ENCODE results near the gene TUBB8.
A peak's percentile ranks its signal among the peaks of the same experiment; 100 is the strongest.

TUBB8 gene

GRCh38 chr10:92846-93245 lies 43.8 kb upstream of the TUBB8 start:
- Histone ChIP-seq H3K14ac (ENCODE audit: low read length) (no peak overlapping the region), H4K8ac (ENCODE audit: low read depth, low read length) (no peak overlapping the region), H3K9me3 (replicated peaks in 1 of 2; ENCODE audit: control insufficient read depth in 2 of 2, insufficient read depth in 1 of 2, low read depth in 1 of 2, low read length in 2 of 2) (peaks cover 8 to 15% of the 10 kb centered on the region in 2 donors), H2AK5ac (ENCODE audit: low read depth, low read length) (no peak overlapping the region), H3K18ac (ENCODE audit: low read length) (no peak overlapping the region), H3K4ac (ENCODE audit: low read length) (no peak overlapping the region), H3K4me1 (ENCODE audit: control insufficient read depth in 2 of 2, insufficient read depth in 1 of 2, low read depth in 1 of 2, low read length in 2 of 2) (no peaks in the 10 kb centered on the region), H3K79me1 (ENCODE audit: low read depth, low read length) (no peaks in the 10 kb centered on the region), H3K9ac (ENCODE audit: low read depth, low read length, poor library complexity) (no peak overlapping the region), H2BK5ac (ENCODE audit: low read length) (no peak overlapping the region), H3K23ac (ENCODE audit: low read depth, low read length, poor library complexity) (no peak overlapping the region), H3K27me3 (ENCODE audit: control insufficient read depth in 3 of 3, insufficient read depth in 3 of 3, low read depth in 1 of 3, low read length in 3 of 3) (peaks cover 0 to 14% (median 0%) of the 10 kb centered on the region in 3 experiments), H2BK12ac (ENCODE audit: low read length) (no peak overlapping the region), H3K27ac (replicated peaks; ENCODE audit: low read length) (no peak overlapping the region), H2BK120ac (ENCODE audit: low read depth, low read length) (no peak overlapping the region), H3K4me2 (ENCODE audit: insufficient read depth, low read length, poor library complexity, severe bottlenecking) (no peak overlapping the region), H2AFZ (ENCODE audit: low read length) (no peak overlapping the region), H3K36me3 (replicated peaks in 1 of 2; ENCODE audit: control insufficient read depth in 2 of 2, insufficient read depth in 2 of 2, low read length in 2 of 2) (no peaks in the 10 kb centered on the region), H4K91ac (ENCODE audit: low read depth, low read length, poor library complexity) (no peak overlapping the region), H3K4me3 (ENCODE audit: low read length in 2 of 2) (no peak overlapping the region), H2BK15ac (ENCODE audit: low read length) (no peak overlapping the region)
- WGBS, 2 donors (ENCODE audit: extremely low coverage in 2 of 2, insufficient read length in 2 of 2, insufficient replicate concordance in 1 of 2), result no CpG with 5 or more reads among the region's 2 CpGs
- no peak for DNase-seq (ENCODE audit: low spot score)

DNA sequence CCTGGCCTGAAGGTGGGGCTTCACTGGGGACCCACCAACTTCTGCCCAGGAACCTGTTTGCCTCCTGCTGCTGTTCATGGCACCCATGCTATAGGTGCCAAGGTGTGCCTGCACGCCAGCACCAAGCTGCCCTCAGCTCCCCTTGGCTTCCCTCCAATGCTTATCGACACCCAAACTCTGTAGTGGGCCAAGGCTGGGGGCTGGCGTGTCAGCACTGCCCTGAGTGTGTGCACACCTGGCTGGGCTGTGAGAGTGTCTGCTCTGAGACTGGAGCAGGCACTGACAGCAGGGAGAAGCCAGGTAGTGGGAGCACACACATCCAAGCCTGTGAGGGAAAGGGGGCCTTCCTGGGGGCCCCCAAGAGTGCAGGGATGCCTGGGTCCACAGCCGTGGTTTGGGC lies 43.1 kb upstream of the TUBB8 start:
- Histone ChIP-seq H4K91ac (ENCODE audit: low read depth, low read length, poor library complexity) (no peak overlapping the region), H3K4me3 (ENCODE audit: low read length in 2 of 2) (peak overlapping the region in 1 of 2 donors; percentile 63), H3K27ac (replicated peaks; ENCODE audit: low read length) (no peak overlapping the region), H3K4me1 (ENCODE audit: control insufficient read depth in 2 of 2, insufficient read depth in 1 of 2, low read depth in 1 of 2, low read length in 2 of 2) (no peaks in the 10 kb centered on the region), H3K23ac (ENCODE audit: low read depth, low read length, poor library complexity) (peak overlapping the region; percentile 73), H2AK5ac (ENCODE audit: low read depth, low read length) (no peak overlapping the region), H3K4ac (ENCODE audit: low read length) (no peak overlapping the region), H2BK12ac (ENCODE audit: low read length) (no peak overlapping the region), H3K79me1 (ENCODE audit: low read depth, low read length) (no peaks in the 10 kb centered on the region), H3K9me3 (replicated peaks in 1 of 2; ENCODE audit: control insufficient read depth in 2 of 2, insufficient read depth in 1 of 2, low read depth in 1 of 2, low read length in 2 of 2) (peaks cover 8 to 11% of the 10 kb centered on the region in 2 donors), H4K8ac (ENCODE audit: low read depth, low read length) (no peak overlapping the region), H3K4me2 (ENCODE audit: insufficient read depth, low read length, poor library complexity, severe bottlenecking) (no peak overlapping the region), H2BK120ac (ENCODE audit: low read depth, low read length) (no peak overlapping the region), H3K9ac (ENCODE audit: low read depth, low read length, poor library complexity) (no peak overlapping the region), H2BK15ac (ENCODE audit: low read length) (no peak overlapping the region), H3K18ac (ENCODE audit: low read length) (peak overlapping the region; percentile 71), H3K14ac (ENCODE audit: low read length) (peak overlapping the region; percentile 94), H2AFZ (ENCODE audit: low read length) (no peak overlapping the region), H2BK5ac (ENCODE audit: low read length) (no peak overlapping the region), H3K36me3 (replicated peaks in 1 of 2; ENCODE audit: control insufficient read depth in 2 of 2, insufficient read depth in 2 of 2, low read length in 2 of 2) (no peaks in the 10 kb centered on the region), H3K27me3 (ENCODE audit: control insufficient read depth in 3 of 3, insufficient read depth in 3 of 3, low read depth in 1 of 3, low read length in 3 of 3) (peaks cover 0 to 18% (median 0%) of the 10 kb centered on the region in 3 experiments)
- WGBS, 2 donors (ENCODE audit: extremely low coverage in 2 of 2, insufficient read length in 2 of 2, insufficient replicate concordance in 1 of 2), result no CpG with 5 or more reads among the region's 4 CpGs
- DNase-seq (ENCODE audit: low spot score), result no peak

GRCh38 chr10:91313-91712 lies 42.2 kb upstream of the TUBB8 start:
- Histone ChIP-seq H4K8ac (ENCODE audit: low read depth, low read length) (no peak overlapping the region), H3K9me3 (replicated peaks in 1 of 2; ENCODE audit: control insufficient read depth in 2 of 2, insufficient read depth in 1 of 2, low read depth in 1 of 2, low read length in 2 of 2) (peaks cover 4 to 5% of the 10 kb centered on the region in 2 donors), H3K79me1 (ENCODE audit: low read depth, low read length) (no peaks in the 10 kb centered on the region), H3K27me3 (ENCODE audit: control insufficient read depth in 3 of 3, insufficient read depth in 3 of 3, low read depth in 1 of 3, low read length in 3 of 3) (peaks cover 0 to 22% (median 0%) of the 10 kb centered on the region in 3 experiments), H2BK15ac (ENCODE audit: low read length) (no peak overlapping the region), H3K36me3 (replicated peaks in 1 of 2; ENCODE audit: control insufficient read depth in 2 of 2, insufficient read depth in 2 of 2, low read length in 2 of 2) (no peaks in the 10 kb centered on the region), H2AFZ (ENCODE audit: low read length) (no peak overlapping the region), H3K4ac (ENCODE audit: low read length) (no peak overlapping the region), H3K4me2 (ENCODE audit: insufficient read depth, low read length, poor library complexity, severe bottlenecking) (no peak overlapping the region), H3K27ac (replicated peaks; ENCODE audit: low read length) (no peak overlapping the region), H4K91ac (ENCODE audit: low read depth, low read length, poor library complexity) (no peak overlapping the region), H2BK120ac (ENCODE audit: low read depth, low read length) (no peak overlapping the region), H3K23ac (ENCODE audit: low read depth, low read length, poor library complexity) (peak overlapping the region; percentile 29), H2BK5ac (ENCODE audit: low read length) (no peak overlapping the region), H3K9ac (ENCODE audit: low read depth, low read length, poor library complexity) (no peak overlapping the region), H3K4me3 (ENCODE audit: low read length in 2 of 2) (peak overlapping the region in 1 of 2 donors; percentile 5), H3K18ac (ENCODE audit: low read length) (no peak overlapping the region), H3K14ac (ENCODE audit: low read length) (no peak overlapping the region), H2AK5ac (ENCODE audit: low read depth, low read length) (no peak overlapping the region), H2BK12ac (ENCODE audit: low read length) (no peak overlapping the region), H3K4me1 (ENCODE audit: control insufficient read depth in 2 of 2, insufficient read depth in 1 of 2, low read depth in 1 of 2, low read length in 2 of 2) (no peaks in the 10 kb centered on the region)
- WGBS, 2 donors (ENCODE audit: extremely low coverage in 2 of 2, insufficient read length in 2 of 2, insufficient replicate concordance in 1 of 2), result no CpG with 5 or more reads among the region's 8 CpGs
- DNase-seq (ENCODE audit: low spot score), result no peak

DNA sequence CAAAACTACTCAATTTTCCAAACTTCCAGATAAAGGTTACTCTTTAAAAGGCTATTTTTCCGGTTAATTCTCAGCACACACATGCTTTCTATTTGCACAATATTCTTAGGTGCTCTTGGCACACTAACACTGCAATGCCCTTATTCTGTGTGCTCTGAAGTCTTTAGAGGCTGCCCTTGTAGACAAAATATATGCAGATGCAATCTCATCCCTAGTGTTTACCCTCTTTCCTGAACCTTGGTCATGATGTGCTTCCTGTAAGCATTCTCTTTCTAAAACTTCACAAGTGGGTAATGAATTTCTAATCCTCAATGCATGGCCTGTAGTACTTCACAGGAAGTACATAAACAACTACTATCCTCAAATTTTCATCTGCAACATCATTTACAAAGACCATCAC lies 41.1 kb upstream of the TUBB8 start:
- Histone ChIP-seq H2BK15ac (ENCODE audit: low read length) (no peak overlapping the region), H3K36me3 (replicated peaks in 1 of 2; ENCODE audit: control insufficient read depth in 2 of 2, insufficient read depth in 2 of 2, low read length in 2 of 2) (no peaks in the 10 kb centered on the region), H3K4me3 (ENCODE audit: low read length in 2 of 2) (no peak overlapping the region), H2AK5ac (ENCODE audit: low read depth, low read length) (no peak overlapping the region), H3K27ac (replicated peaks; ENCODE audit: low read length) (no peak overlapping the region), H3K4ac (ENCODE audit: low read length) (no peak overlapping the region), H3K23ac (ENCODE audit: low read depth, low read length, poor library complexity) (no peak overlapping the region), H2BK12ac (ENCODE audit: low read length) (no peak overlapping the region), H2BK120ac (ENCODE audit: low read depth, low read length) (no peak overlapping the region), H3K79me1 (ENCODE audit: low read depth, low read length) (no peaks in the 10 kb centered on the region), H3K9me3 (replicated peaks in 1 of 2; ENCODE audit: control insufficient read depth in 2 of 2, insufficient read depth in 1 of 2, low read depth in 1 of 2, low read length in 2 of 2) (peaks cover 4 to 6% of the 10 kb centered on the region in 2 donors), H3K27me3 (ENCODE audit: control insufficient read depth in 3 of 3, insufficient read depth in 3 of 3, low read depth in 1 of 3, low read length in 3 of 3) (peaks cover 0 to 25% (median 0%) of the 10 kb centered on the region in 3 experiments), H4K91ac (ENCODE audit: low read depth, low read length, poor library complexity) (no peak overlapping the region), H3K4me1 (ENCODE audit: control insufficient read depth in 2 of 2, insufficient read depth in 1 of 2, low read depth in 1 of 2, low read length in 2 of 2) (no peaks in the 10 kb centered on the region), H2BK5ac (ENCODE audit: low read length) (no peak overlapping the region), H4K8ac (ENCODE audit: low read depth, low read length) (no peak overlapping the region), H3K9ac (ENCODE audit: low read depth, low read length, poor library complexity) (no peak overlapping the region), H3K18ac (ENCODE audit: low read length) (no peak overlapping the region), H2AFZ (ENCODE audit: low read length) (no peak overlapping the region), H3K14ac (ENCODE audit: low read length) (no peak overlapping the region), H3K4me2 (ENCODE audit: insufficient read depth, low read length, poor library complexity, severe bottlenecking) (no peak overlapping the region)
- WGBS, 2 donors (ENCODE audit: extremely low coverage in 2 of 2, insufficient read length in 2 of 2, insufficient replicate concordance in 1 of 2), result no CpG with 5 or more reads among the region's 1 CpG
- DNase-seq (ENCODE audit: low spot score), result no peak

Data from neuronal stem cell (in vitro differentiated cells).